NCI-H1930 (cell line): ENCODE data around the gene ADCY5.
"Not testable (repeated sequence)": the region's sequence is repeated elsewhere in the genome, so short reads cannot be mapped to it uniquely, and the experiment has no call there.

ENCODE experiments used
- DNase-seq, 2 experiments: peaks; one replicate each; lab custom pipeline; 2025; lab: John Stamatoyannopoulos, UW

ADCY5 gene

DNA sequence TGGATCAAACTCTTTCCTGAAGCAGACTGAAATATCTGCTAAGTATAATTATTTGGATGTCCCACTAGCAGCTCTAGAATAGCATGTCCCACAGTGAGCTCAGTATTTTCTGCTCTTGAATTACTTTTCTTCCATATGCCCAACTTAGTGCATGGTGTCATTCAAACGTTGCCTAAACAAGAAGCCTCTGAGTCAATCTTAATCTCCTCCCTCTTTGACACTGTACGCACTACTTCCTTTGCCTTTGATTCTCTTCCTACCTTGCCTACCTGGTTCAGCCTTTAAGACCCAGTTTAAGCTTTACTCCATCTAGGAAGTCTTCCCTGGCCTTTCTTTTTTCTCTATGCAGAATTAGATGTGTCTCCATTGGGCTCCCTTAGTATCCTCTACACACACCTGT is 192.6 kb downstream of the ADCY5 start:
- DNase-seq: no peak

DNA sequence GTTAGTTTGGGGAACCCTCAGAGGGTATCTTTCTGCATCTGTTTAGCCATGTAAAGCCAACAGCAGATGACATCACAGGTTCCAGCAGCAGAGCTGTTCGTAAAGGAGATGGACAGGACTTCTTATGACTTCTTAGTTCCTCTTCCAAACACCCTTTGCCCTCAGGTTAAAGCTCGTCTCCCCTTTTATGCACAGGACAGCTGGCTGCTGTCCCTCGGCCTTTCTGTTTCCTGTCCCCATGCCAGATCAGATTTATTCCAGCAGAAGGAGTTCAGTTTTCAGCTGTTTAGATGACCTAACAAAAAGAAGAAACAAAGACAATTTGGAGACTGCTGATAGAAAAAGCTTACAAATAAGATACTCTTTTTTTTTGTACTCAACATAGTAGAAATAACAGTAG is 202.0 kb downstream of the ADCY5 start:
- no peak for DNase-seq

GRCh38 chr3:123244128-123244527 is 204.8 kb downstream of the ADCY5 start:
- no peak for DNase-seq

GRCh38 chr3:123239756-123240155 is 209.1 kb downstream of the ADCY5 start:
- no peak for DNase-seq

DNA sequence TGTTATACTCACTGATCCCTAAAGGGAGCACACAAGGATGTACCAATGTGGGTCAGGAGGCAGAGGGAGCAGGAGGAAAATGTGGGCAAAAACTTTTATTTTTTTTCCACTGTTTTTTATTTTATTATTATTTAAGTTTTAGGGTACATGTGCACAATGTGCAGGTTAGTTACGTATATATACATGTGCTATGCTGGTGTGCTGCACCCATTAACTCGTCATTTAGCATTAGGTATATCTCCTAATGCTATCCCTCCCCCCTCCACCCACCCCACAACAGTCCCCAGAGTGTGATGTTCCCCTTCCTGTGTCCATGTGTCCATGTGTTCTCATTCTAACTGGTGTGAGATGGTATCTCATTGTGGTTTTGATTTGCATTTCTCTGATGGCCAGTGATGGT is 209.7 kb downstream of the ADCY5 start:
- DNase-seq: not testable (repeated sequence)

DNA sequence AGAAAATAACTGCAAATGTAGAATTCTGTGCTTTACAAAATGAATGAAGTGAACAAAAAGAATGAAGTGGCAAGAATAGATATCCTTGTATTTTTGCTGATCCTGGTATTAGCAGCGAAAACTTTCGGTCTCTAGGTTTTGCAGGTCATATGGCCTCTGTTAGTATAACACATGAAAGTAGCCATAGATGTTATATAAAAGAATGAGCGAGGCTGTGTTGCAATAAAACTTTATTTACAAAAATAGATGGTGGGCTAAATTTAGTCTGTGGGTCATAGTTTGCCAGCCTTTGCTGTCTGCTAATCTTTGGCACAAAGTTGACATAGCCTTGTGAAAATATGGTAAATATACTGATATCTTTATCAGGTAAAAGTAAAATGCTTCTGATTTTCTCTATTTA is 212.0 kb downstream of the ADCY5 start:
- DNase-seq: no peak
